SKM-1 treated with dmso at 0.1 percent for 144 hours (cell line): ENCODE measurements around the gene RILP.
"Not testable (repeated sequence)": the region's sequence is repeated elsewhere in the genome, so short reads cannot be mapped to it uniquely, and the experiment has no call there.

Experiments
- DNase-seq: peaks from one replicate; lab custom pipeline; 2025; ENCODE audit not compliant: unreplicated experiment; lab: John Stamatoyannopoulos, UW

Gene RILP

DNA sequence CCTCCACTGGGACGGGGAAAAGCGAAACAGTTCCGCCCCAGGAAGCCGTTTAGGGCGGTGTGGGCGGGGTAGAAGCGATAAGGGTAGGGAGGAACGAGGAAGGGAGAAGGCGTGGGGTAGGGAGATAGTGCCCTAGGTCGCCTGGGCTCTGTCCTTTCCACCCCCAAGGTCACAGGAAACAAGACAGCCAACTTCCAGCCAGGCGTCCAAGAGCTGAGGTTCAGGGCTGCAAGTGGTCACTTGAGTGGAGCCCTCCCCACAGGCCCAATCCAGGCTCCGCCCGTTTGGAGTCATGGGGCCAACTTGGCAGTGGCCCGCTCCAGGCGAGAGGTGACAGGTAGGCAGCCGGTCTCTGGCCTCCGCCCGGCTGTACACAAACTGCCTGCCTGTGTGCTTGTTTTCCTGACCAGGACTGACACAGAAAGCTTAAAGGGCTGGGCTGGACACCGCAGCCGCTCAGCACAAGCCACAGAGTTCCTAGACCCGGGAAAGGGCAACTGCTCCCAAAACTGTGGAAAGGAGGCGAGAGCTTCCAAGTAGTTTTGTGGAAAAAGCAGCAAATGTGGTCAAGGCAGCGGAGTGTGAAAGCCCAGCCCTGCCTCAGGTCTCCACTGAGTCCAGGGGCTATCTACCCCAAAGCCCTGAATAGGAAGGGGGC lies at the start of gene RILP:
TSS of gene RILP (minus strand) at position 23 of the 658 bp plus-strand sequence. CDS start 62 bp downstream, outside the sequence.
- DNase-seq = no peak

DNA sequence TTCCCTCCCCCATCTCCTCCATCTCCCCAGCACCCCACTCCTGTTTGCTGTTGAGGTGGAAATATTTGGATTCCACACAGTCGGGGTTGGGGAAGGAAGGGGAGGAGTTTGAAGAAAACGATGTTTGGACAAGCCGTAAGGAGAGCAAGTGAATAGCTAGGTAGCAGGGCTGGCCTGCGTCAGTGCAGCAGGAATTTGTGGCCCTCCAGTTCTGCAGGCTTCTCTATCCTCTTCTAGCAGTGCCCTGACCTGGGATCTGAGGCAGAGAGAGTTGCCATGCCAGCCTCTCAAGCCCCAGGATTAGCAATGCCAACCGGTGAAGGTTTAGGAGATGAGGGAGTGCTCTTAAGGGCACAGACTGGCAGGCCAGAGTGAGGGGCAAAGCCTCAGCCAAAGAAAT lies 48.0 kb upstream of the RILP start:
- no peak for DNase-seq

DNA sequence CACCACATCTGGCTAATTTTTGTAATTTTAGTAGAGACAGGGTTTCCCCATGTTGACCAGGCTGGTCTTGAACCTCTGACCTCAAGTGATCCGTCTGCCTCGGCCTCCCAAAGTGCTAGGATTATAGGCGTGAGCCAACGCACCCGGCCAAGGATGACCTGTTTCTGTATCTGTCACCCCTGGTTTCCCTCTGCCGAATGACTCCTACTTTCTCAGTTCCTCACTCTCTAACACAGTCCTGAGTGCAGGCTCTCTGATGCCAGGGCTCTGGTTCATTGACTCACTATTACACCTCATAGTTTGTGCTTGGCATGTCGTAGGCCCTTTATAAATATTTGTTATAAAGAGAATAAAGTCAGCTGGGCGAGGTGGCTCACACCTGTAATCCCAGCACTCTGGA lies 45.7 kb upstream of the RILP start:
- no peak for DNase-seq

GRCh38 chr17:1693339-1693738 lies 43.7 kb upstream of the RILP start:
- DNase-seq = no peak

GRCh38 chr17:1690544-1691221 lies 41.0 kb upstream of the RILP start:
- DNase-seq = no peak

- DNase-seq = not testable (repeated sequence)
Observed at GRCh38 chr17:1688405-1688804, 38.7 kb upstream of the RILP start.

- no peak for DNase-seq
Observed at GRCh38 chr17:1686086-1686485, 36.4 kb upstream of the RILP start.

GRCh38 chr17:1684378-1685189 lies 34.9 kb upstream of the RILP start, which contains the start of gene PRPF8:
Gene PRPF8 (minus strand): TSS chr17:1684867. CDS start chr17:1684571, 296 bp downstream.
- DNase-seq = peak; percentile 79

- DNase-seq = no peak
Observed at GRCh38 chr17:1683459-1683858, 33.8 kb upstream of the RILP start.

DNA sequence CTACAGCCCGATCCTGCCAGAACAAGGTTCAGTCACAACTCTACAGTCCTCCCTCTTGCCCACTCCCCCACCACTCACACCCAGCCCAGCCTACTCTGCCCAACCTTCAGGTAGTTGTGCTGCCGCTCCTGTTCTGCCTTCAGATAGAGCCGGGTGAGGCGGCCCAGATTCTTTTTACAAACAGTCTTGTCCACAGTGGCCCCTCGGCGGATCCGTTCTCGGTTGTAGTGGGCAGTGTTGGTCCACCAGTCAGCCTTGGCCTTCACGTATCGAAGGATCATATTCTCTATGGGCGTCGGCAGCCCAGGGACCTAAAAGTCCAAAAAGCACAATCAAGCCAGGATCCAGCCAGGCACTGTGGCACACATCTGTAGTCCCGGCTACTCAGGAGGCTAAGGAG lies 26.7 kb upstream of the RILP start:
- no peak for DNase-seq

DNA sequence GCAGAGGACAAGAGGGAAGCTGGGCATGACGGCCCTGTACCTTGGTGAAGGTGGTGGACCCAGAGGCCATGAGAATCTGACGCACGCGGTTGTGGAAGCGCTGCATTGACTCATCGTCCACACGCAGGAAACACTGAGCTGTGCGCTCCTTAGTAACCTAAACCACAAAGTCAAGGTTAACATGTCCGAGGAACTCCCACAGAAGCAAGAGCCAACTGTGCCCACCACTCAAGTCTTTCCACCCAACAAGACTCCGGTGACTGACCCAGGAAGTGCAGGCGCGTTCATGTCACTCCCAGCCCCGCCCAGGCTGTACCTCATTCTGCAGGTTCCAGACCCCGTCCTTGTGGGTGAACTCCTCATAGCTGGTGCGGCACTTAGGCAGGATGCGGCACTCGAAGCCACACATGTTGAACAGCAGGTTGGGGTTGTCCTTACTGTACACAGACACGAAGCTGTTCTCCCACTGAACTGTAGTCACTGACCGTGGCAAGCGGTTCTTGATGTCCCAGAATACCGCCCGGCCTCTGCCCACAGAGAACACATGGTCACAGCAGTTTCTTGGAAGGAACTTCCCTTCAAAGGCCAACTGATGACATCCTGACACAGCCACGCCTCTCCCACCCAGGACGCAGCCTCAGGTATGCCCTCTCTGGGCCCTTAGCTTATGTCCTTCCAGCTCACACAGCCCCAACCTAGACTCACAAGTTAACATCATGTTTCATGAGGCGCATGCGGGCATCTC lies 23.5 kb upstream of the RILP start:
- no peak for DNase-seq

DNA sequence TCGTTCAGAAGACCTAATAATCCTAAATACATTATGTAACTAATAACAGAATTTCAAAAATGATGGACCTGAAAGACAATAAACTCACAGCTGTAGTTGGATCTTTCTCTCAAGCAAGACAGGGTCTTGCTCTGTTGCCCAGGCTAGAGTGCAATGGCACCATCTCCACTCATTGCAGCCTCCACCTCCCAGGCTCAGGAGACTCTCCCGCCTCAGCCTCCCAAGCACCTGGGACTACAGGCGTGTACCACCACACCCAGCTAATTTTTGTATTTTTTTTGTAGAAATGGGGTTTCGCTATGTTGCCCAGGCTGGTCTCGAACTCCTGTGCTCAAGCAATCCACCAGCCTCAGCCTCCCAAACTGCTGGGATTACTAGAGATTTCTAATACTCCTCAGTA lies 14.3 kb upstream of the RILP start:
- DNase-seq = not testable (repeated sequence)

- DNase-seq = no peak
Observed at GRCh38 chr17:1661045-1661444, 11.4 kb upstream of the RILP start.

DNA sequence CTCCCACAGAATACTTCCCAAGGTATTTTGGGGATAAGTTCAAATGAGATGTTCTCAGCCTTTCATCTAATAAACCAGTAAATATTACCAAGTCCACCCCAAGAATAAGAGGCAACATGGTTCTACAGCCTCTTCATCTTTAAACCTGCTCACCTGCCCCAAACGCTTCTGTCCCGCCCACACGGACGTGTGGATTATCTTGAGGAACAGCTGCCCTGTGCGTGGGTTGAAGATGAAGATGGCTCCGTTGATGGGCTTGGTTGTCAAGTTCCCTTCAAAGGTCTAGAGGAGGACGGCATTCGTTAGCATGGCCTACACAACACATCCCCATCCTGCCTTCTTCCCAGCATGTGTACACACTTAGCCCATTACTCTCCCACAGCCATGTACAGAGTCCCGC lies 8.4 kb upstream of the RILP start:
- no peak for DNase-seq

GRCh38 chr17:1653735-1654134 lies 4.1 kb upstream of the RILP start:
- no peak for DNase-seq

DNA sequence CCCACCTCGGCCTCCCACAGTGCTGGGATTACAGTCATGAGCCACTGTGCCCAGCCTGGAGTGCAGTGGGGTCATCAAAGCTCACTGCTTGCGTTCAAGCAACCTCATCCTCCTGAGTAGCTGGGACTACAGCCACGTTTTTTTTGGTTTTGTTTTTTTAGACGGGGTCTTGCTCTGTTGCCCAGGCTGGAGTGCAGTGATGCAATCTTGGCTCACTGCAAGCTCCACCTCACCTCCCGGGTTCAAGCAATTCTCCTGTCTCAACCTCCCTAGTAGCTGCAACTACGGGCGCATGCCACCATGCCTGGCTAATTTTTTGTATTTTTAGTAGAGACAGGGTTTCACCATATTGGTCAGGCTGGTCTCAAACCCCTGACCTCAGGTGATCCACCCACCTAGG lies 3.1 kb upstream of the RILP start:
- DNase-seq = not testable (repeated sequence)

DNA sequence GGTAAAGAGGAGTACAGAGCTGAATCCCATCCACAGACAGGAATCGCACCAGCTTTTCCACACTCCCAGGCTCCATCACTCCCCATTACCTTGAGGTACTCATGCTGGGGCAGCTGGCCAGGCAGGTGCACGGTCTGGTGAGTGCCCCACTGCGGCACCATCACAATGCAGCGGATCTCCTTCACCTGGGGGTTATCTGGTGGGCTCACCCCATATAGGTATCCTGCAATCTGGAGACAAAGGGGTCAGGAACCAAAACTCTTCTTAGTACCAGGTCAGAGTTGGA lies 1.8 kb upstream of the RILP start:
- no peak for DNase-seq

DNA sequence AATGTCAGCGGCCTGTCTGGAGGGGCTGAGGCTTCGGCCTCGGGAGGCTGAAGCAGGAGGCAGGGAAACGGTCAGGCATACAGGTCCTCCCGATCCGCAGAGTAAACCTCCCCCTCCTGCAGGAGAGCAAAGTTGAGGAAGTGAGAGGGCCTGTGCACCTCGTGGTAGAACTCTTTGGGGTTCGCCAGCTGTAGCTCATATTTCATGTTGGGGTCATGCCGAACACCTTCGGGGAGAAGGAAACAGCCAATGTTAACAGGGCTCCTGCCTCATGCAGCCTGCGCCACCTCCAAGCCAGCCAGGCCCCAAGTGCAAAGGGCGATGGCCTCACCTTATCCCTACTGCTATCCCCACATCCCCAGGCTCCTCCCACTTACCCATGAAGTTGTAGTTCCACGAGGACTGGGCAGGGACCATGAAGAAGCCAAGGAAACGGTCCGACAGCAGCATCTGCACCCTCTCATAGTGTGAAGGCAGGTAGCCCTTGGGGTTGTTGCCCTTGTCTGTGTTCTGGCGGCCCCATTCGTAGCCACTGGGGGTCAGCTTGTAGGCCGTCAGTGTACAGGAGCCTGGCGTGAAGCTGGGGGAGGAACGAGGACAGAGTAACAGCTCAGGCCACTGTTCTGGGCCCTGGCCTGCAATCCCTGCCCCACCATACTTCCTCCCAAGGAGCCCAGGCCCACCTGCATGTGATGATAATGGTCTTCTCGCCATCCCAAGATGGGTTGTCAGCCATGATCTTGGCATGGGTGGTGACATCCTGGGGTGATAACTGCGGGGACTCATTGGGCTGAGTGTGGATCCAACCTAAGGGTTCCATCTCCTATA lies 1.3 kb upstream of the RILP start:
- no peak for DNase-seq

DNA sequence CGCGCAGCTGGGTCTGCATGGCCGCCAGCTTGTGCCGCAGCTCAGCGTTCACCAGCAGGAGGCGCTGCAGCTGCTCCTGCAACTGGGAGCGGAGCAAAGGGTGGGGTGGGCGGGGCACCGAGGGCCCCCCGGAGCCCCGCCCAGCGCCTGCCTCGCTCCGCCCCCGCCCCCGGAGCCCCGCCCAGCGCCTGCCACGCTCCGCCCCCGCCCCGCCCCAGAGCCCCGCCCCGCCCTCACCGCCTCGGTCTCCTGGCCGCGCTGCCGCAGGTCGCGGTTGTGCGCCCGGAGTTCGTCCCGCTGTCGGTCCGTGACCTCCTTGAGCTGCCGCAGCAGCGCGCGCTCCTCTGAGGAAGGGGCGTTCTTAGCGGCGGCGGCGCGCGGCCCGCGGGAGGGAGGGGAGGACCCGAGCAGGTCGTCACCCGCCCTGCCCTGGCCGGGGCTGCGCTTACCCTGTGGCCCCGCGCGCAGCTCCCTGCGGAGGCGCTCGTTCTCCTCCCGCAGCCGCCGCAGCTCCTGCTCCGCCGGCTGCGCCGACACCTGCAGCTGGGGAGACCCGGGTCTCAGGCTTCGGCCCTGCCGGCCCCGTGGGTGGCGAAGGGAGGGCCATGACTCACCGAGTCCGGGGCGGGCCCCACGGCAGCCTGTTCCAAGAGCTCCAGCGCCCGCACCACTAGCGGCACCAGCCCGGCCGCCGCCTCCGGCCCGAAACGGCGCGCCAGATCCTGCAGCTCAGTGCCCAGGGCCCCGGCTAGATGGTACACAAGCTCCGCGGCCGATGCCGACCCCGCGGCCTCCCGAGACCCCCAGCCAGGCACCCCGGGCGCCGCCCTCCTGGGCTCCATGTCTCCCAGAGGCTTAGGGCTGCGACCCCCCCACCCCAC lies 463 bp downstream of the RILP start:
- DNase-seq = peak; percentile 49
